ENCODE results near the gene ROCK2.
"Not testable (repeated sequence)": the region's sequence is repeated elsewhere in the genome, so short reads cannot be mapped to it uniquely, and the experiment has no call there.

ROCK2 gene

GRCh38 chr2:11285499-11285898 lies 58.9 kb downstream of the ROCK2 start:
- FAIRE-seq (no peak), DNase-seq (ENCODE audit: extremely low spot score, insufficient read length, low read depth) (no peak)

GRCh38 chr2:11281186-11281585 lies 63.2 kb downstream of the ROCK2 start:
- DNase-seq (ENCODE audit: extremely low spot score, insufficient read length, low read depth) (no peak), FAIRE-seq (no peak)

GRCh38 chr2:11280713-11281112 lies 63.7 kb downstream of the ROCK2 start:
- FAIRE-seq (no peak), DNase-seq (ENCODE audit: extremely low spot score, insufficient read length, low read depth) (no peak)

GRCh38 chr2:11279398-11279797 lies 65.0 kb downstream of the ROCK2 start:
- DNase-seq (ENCODE audit: extremely low spot score, insufficient read length, low read depth) = no peak
- FAIRE-seq = no peak

GRCh38 chr2:11278219-11278618 lies 66.2 kb downstream of the ROCK2 start:
- DNase-seq (ENCODE audit: extremely low spot score, insufficient read length, low read depth) = no peak
- no peak for FAIRE-seq

GRCh38 chr2:11275910-11276309 lies 68.5 kb downstream of the ROCK2 start:
- DNase-seq (ENCODE audit: extremely low spot score, insufficient read length, low read depth) = no peak

GRCh38 chr2:11270891-11271290 lies 73.5 kb downstream of the ROCK2 start:
- DNase-seq (ENCODE audit: extremely low spot score, insufficient read length, low read depth) (no peak), FAIRE-seq (no peak)

More at GRCh38 chr2:11275910-11276309, 68.5 kb downstream of the ROCK2 start:
- no peak for FAIRE-seq

GRCh38 chr2:11267931-11268330 lies 76.5 kb downstream of the ROCK2 start:
- FAIRE-seq (no peak), DNase-seq (ENCODE audit: extremely low spot score, insufficient read length, low read depth) (no peak)

GRCh38 chr2:11264818-11265217 lies 79.6 kb downstream of the ROCK2 start:
- FAIRE-seq (no peak), DNase-seq (ENCODE audit: extremely low spot score, insufficient read length, low read depth) (no peak)

- DNase-seq (ENCODE audit: extremely low spot score, insufficient read length, low read depth) = no peak
- FAIRE-seq = no peak
These were observed 80.4 kb downstream of the ROCK2 start for GRCh38 chr2:11264007-11264406.

GRCh38 chr2:11263177-11263576 lies 81.3 kb downstream of the ROCK2 start:
- no peak for DNase-seq (ENCODE audit: extremely low spot score, insufficient read length, low read depth)
- FAIRE-seq = no peak

- FAIRE-seq = not testable (repeated sequence)
These were observed 82.0 kb downstream of the ROCK2 start for GRCh38 chr2:11262438-11262837.

GRCh38 chr2:11261564-11261963 lies 82.9 kb downstream of the ROCK2 start:
- not testable (repeated sequence) for FAIRE-seq; DNase-seq (ENCODE audit: extremely low spot score, insufficient read length, low read depth)

More at GRCh38 chr2:11262438-11262837, 82.0 kb downstream of the ROCK2 start:
- DNase-seq (ENCODE audit: extremely low spot score, insufficient read length, low read depth) = not testable (repeated sequence)

GRCh38 chr2:11260979-11261378 lies 83.5 kb downstream of the ROCK2 start:
- FAIRE-seq = no peak
- no peak for DNase-seq (ENCODE audit: extremely low spot score, insufficient read length, low read depth)

- FAIRE-seq (no peak), DNase-seq (ENCODE audit: extremely low spot score, insufficient read length, low read depth) (no peak)
These were observed 86.5 kb downstream of the ROCK2 start for GRCh38 chr2:11257964-11258363.

GRCh38 chr2:11257078-11257477 lies 87.4 kb downstream of the ROCK2 start:
- FAIRE-seq (no peak), DNase-seq (ENCODE audit: extremely low spot score, insufficient read length, low read depth) (no peak)

GRCh38 chr2:11256166-11256565 lies 88.3 kb downstream of the ROCK2 start:
- DNase-seq (ENCODE audit: extremely low spot score, insufficient read length, low read depth) (no peak), FAIRE-seq (no peak)

GRCh38 chr2:11254100-11254536 lies 90.3 kb downstream of the ROCK2 start:
- no peak for DNase-seq (ENCODE audit: extremely low spot score, insufficient read length, low read depth)
- FAIRE-seq = no peak

- not testable (repeated sequence) for FAIRE-seq; DNase-seq (ENCODE audit: extremely low spot score, insufficient read length, low read depth)
These were observed 92.0 kb downstream of the ROCK2 start for GRCh38 chr2:11252458-11252857.

GRCh38 chr2:11250400-11251196 lies 93.8 kb downstream of the ROCK2 start:
- FAIRE-seq (no peak), DNase-seq (ENCODE audit: extremely low spot score, insufficient read length, low read depth) (no peak)

- FAIRE-seq (peak; percentile 42), DNase-seq (ENCODE audit: extremely low spot score, insufficient read length, low read depth) (no peak)
These were observed 99.1 kb downstream of the ROCK2 start for GRCh38 chr2:11245322-11245721.
